HUES64 (cell line): Measurements from ENCODE around the gene VSIR.

Experiments
- H3K27ac ChIP-seq: 2 replicates; pipeline ENCODE4 v1.7.0; 2013; ENCODE audit warnings: low read depth, low read length, inconsistent platforms
- H3K27me3 ChIP-seq: 2 replicates; pipeline ENCODE4 v1.6.1; 2013; ENCODE audit warnings: mild to moderate bottlenecking, low read length; ENCODE audit not compliant: insufficient read depth
- H3K36me3 ChIP-seq: 2 replicates; pipeline ENCODE4 v1.6.1; 2013; ENCODE audit warnings: mild to moderate bottlenecking, low read length; ENCODE audit not compliant: insufficient read depth
- H3K4me1 ChIP-seq: 2 replicates; pipeline ENCODE4 v1.6.1; 2013; ENCODE audit warnings: mild to moderate bottlenecking, low read length, moderate library complexity; ENCODE audit not compliant: insufficient read depth
- H3K4me3 ChIP-seq: 2 replicates; pipeline ENCODE4 v1.5.1; 2013; ENCODE audit warnings: mild to moderate bottlenecking, low read length, moderate library complexity
- H3K9ac ChIP-seq: 2 replicates; pipeline ENCODE4 v1.6.1; 2013; ENCODE audit warnings: mild to moderate bottlenecking, low read depth, low read length
- H3K9me3 ChIP-seq: 2 replicates; pipeline ENCODE4 v1.6.1; 2013; ENCODE audit warnings: low read depth, low read length; ENCODE audit not compliant: insufficient read depth
- WGBS: fragments of 150-250, 120-280 bp; methylation state at CpG from one replicate; pipeline ENCODE4 v1.1.7; 2013; ENCODE audit warnings: missing lambda C conversion rate; 5-methylcytosine and 5-hydroxymethylcytosine counted together

VSIR gene

GRCh38 chr10:71804077-71804476, 30.8 kb upstream of the VSIR start:
- Histone ChIP-seq H3K27me3 (0 out of 2 replicates have a peak, but pooled peaks cover 8% of the 10 kb centered on the region), H3K36me3 (no peaks in the 10 kb centered on the region), H3K9ac (no peak overlapping the region), H3K27ac (no peak overlapping the region), H3K4me1 (no peaks in the 10 kb centered on the region), H3K9me3 (no peaks in the 10 kb centered on the region), H3K4me3 (no peak overlapping the region)
- WGBS: 87% methylated on average over 3 of the region's 4 CpGs

- Histone ChIP-seq H3K4me3 (no peak overlapping the region), H3K9me3 (no peaks in the 10 kb centered on the region), H3K36me3 (no peaks in the 10 kb centered on the region), H3K9ac (no peak overlapping the region), H3K27me3 (0 out of 2 replicates have a peak, but pooled peaks cover 8% of the 10 kb centered on the region), H3K4me1 (no peaks in the 10 kb centered on the region), H3K27ac (no peak overlapping the region)
- WGBS: 92% methylated on average over 18 of the region's 18 CpGs
Measured at GRCh38 chr10:71802715-71803488, 29.6 kb upstream of the VSIR start.

- Histone ChIP-seq H3K4me3 (no peak overlapping the region), H3K36me3 (no peaks in the 10 kb centered on the region), H3K9ac (no peak overlapping the region), H3K4me1 (no peaks in the 10 kb centered on the region), H3K27me3 (0 out of 2 replicates have a peak, but pooled peaks cover 8% of the 10 kb centered on the region), H3K27ac (no peak overlapping the region), H3K9me3 (no peaks in the 10 kb centered on the region)
- WGBS: 98% methylated on average over 6 of the region's 6 CpGs
Measured at GRCh38 chr10:71802235-71802634, 28.9 kb upstream of the VSIR start.

GRCh38 chr10:71801361-71801760, 28.0 kb upstream of the VSIR start:
- Histone ChIP-seq H3K27me3 (0 out of 2 replicates have a peak, but pooled peaks cover 8% of the 10 kb centered on the region), H3K9ac (no peak overlapping the region), H3K9me3 (no peaks in the 10 kb centered on the region), H3K4me3 (no peak overlapping the region), H3K4me1 (no peaks in the 10 kb centered on the region), H3K27ac (no peak overlapping the region), H3K36me3 (no peaks in the 10 kb centered on the region)
- 92% methylated on average over 9 of the region's 9 CpGs for WGBS

- WGBS: 87% methylated on average over 3 of the region's 3 CpGs
- no peaks in the 10 kb centered on the region for H3K36me3 ChIP-seq
- H3K9ac ChIP-seq: no peak overlapping the region
- no peaks in the 10 kb centered on the region for H3K9me3 ChIP-seq
- 0 out of 2 replicates have a peak, but pooled peaks cover under 1% of the 10 kb centered on the region for H3K27me3 ChIP-seq
- no peak overlapping the region for H3K4me3 ChIP-seq
- H3K27ac ChIP-seq: no peak overlapping the region
- H3K4me1 ChIP-seq: no peaks in the 10 kb centered on the region
Measured at GRCh38 chr10:71799608-71800453, 26.5 kb upstream of the VSIR start.

- Histone ChIP-seq H3K27me3 (no peaks in the 10 kb centered on the region), H3K4me1 (no peaks in the 10 kb centered on the region), H3K4me3 (no peak overlapping the region), H3K9ac (no peak overlapping the region), H3K36me3 (no peaks in the 10 kb centered on the region), H3K27ac (no peak overlapping the region), H3K9me3 (no peaks in the 10 kb centered on the region)
- WGBS: 80% methylated on average over 10 of the region's 10 CpGs
Measured at GRCh38 chr10:71799112-71799511, 25.8 kb upstream of the VSIR start.

GRCh38 chr10:71798308-71798624, 24.9 kb upstream of the VSIR start:
- H3K4me1 ChIP-seq: no peaks in the 10 kb centered on the region
- H3K27me3 ChIP-seq: no peaks in the 10 kb centered on the region
- no peak overlapping the region for H3K27ac ChIP-seq
- H3K4me3 ChIP-seq: no peak overlapping the region
- H3K36me3 ChIP-seq: no peaks in the 10 kb centered on the region
- H3K9ac ChIP-seq: no peak overlapping the region
- H3K9me3 ChIP-seq: no peaks in the 10 kb centered on the region
- WGBS: 89% methylated on average over 6 of the region's 6 CpGs

GRCh38 chr10:71797533-71798307, 24.4 kb upstream of the VSIR start:
- Histone ChIP-seq H3K4me3 (no peak overlapping the region), H3K36me3 (no peaks in the 10 kb centered on the region), H3K27me3 (no peaks in the 10 kb centered on the region), H3K9me3 (no peaks in the 10 kb centered on the region), H3K27ac (no peak overlapping the region), H3K9ac (no peak overlapping the region), H3K4me1 (no peaks in the 10 kb centered on the region)
- WGBS: 84% methylated on average over 10 of the region's 10 CpGs

- Histone ChIP-seq H3K4me3 (no peak overlapping the region), H3K9ac (no peak overlapping the region), H3K4me1 (no peaks in the 10 kb centered on the region), H3K27me3 (no peaks in the 10 kb centered on the region), H3K27ac (no peak overlapping the region), H3K9me3 (no peaks in the 10 kb centered on the region), H3K36me3 (no peaks in the 10 kb centered on the region)
- 80% methylated on average over 6 of the region's 7 CpGs for WGBS
Measured at GRCh38 chr10:71796749-71797405, 23.6 kb upstream of the VSIR start.

- Histone ChIP-seq H3K27me3 (no peaks in the 10 kb centered on the region), H3K27ac (no peak overlapping the region), H3K36me3 (no peaks in the 10 kb centered on the region), H3K9ac (no peak overlapping the region), H3K4me1 (no peaks in the 10 kb centered on the region), H3K4me3 (no peak overlapping the region), H3K9me3 (no peaks in the 10 kb centered on the region)
- WGBS: 16% methylated on average over 2 of the region's 2 CpGs
Measured at GRCh38 chr10:71795248-71795647, 21.9 kb upstream of the VSIR start.
